Measurements from ENCODE around the gene ETV3.

GRCh38 chr1:157124855-157125254 is 13.3 kb downstream of the ETV3 start:
- TF ChIP-seq CTCF (IDR thresholded peaks at IDR 0.05): no peak
- TF ChIP-seq POLR2A (IDR thresholded peaks at IDR 0.05): no peak

Data from uterus (tissue), 2 donors.